ENCODE results near the gene HNRNPA1.
"Not testable (repeated sequence)": the region's sequence is repeated elsewhere in the genome, so short reads cannot be mapped to it uniquely, and the experiment has no call there.

HNRNPA1 gene

DNA sequence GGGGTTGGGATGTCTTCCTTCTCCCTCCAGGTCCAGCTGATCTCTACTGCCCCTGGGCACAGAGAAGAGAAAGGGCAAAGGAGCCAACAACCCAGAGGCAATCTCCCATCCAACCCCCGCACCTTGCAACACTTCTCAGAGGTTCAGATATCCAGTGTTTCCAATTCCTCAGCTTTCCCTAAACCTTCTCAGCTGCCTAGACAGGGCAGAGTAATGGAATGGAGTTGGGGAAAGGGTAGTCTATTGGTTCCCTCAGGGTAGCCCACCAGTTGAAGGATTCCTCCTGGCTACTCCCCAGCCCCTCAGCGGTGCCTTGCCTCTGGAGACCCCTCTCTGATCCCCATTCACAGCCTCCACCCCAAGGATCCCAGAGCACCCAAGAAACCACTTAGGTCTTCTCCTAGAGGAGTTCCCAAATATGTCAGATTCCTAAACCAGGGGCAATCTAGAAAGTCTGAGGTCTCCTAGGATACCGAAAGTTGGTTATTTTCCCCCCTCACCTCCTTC lies 19.8 kb downstream of the HNRNPA1 start:
- DNase-seq = no peak

DNA sequence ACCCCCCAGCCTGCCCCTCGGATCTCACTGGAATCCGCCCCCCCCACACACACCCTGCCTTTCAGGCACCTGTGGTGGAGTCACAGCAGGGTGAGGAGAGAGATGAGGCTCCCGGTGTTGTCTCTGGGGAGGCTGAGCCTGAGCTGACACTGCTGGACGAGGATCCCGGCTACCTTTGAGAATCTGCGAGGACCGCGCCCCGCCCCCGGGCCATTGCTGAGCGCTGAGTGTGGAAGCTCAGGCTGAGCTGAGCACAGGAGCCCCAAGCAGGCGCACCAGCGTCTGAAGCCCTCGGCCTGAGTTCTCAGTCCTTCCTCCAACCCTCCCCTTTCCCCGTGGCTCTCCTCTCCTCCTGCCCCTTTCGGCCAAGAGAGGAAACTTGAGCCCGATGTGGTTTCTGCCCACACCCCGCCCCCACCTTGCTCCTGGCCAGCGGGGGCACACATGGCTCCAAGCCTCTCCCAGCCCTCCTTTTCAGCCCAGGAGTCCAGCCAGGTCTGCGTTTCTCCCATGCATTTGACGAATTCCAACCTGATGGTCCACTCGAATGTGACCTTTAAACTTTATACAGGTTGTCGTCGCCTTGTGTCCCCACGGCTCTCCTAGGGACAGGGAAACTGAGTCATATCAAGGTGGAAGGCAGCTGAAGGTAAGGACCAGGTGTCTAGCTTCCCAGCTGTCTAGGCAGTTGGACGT lies 20.4 kb downstream of the HNRNPA1 start, which contains the start of gene NFE2:
TSS of gene NFE2 (minus strand) at position 284 of the 696 bp plus-strand sequence. CDS start 5,767 bp downstream, outside the sequence.
- no peak for DNase-seq

DNA sequence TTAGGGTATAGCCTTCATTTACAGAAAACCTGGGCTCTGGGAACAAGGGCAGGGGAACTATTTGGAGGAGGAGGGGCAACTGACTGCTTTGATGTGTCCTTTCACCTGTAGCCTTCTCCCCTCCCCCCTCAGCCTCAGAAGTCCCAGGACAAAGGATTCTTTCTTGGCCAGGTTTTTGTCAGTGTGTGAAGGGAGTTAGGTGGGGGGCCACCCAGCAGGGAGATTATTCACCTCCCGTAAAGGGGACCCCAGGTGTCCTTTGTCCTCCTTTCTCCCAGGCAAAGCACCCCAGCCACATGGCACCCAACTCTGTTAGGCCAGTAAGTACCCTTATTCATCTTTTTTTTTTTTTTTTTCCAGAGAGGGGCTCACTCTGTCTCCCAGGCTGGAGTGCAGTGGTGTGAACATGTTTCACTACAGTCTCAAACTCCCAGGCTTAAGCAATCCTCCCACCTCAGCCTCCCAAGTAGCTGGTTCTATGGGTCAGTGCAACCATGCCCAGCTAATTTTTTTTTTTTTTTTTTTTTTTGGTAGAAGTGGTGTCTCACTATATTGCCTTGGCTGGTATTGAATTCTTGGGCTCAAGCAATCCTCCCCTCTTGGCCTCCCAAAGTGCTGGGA lies 21.0 kb downstream of the HNRNPA1 start:
- DNase-seq = no peak

DNA sequence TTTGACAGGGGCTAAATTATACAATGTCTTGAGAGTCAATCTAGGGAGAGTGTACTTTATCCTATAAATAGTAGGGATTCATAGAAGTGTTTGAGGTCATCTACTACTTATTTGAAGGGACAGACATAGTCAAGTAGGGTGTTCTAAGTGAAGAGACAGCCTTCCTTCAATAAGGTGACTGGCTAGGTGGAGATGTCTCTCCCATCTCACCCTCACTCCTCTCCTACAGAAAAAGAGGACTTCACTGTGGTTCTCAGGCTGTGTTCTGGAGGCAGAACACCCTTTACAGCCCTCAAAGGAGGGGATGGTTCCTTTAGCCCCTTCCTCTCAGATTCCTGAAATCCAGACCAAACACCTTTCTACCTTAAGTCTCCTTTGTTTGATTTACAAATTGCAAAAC lies 23.1 kb downstream of the HNRNPA1 start:
- no peak for DNase-seq

DNA sequence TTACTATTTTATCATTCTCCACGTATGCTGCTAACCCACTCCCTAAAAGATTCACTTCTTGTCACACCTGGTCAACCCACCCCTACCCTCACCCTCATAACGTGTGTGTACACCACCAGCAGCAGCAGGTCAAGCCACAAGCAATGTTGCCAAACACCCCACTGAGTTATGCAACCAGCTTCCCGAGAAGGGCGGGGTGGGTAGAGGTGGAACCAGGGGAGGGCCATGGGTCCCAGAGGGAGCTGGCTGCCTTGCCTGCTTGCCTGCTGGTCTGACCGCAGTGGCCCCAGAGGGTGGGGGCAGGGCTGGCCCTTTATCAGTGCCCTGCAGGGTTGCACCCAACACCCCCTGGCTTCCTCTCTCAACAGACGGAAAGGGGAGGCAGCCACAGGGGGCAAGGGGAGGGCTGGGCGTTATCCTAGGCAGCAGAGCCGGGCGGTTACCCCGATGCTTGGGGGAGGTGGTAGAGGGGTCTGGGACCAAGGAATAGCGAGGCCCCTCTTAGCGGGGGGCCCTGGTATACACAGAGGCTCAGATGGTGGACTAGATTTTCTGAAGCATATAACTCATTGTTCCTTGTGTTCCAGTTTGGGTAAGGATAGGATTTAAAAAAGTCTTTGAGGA lies 23.8 kb downstream of the HNRNPA1 start:
- no peak for DNase-seq

DNA sequence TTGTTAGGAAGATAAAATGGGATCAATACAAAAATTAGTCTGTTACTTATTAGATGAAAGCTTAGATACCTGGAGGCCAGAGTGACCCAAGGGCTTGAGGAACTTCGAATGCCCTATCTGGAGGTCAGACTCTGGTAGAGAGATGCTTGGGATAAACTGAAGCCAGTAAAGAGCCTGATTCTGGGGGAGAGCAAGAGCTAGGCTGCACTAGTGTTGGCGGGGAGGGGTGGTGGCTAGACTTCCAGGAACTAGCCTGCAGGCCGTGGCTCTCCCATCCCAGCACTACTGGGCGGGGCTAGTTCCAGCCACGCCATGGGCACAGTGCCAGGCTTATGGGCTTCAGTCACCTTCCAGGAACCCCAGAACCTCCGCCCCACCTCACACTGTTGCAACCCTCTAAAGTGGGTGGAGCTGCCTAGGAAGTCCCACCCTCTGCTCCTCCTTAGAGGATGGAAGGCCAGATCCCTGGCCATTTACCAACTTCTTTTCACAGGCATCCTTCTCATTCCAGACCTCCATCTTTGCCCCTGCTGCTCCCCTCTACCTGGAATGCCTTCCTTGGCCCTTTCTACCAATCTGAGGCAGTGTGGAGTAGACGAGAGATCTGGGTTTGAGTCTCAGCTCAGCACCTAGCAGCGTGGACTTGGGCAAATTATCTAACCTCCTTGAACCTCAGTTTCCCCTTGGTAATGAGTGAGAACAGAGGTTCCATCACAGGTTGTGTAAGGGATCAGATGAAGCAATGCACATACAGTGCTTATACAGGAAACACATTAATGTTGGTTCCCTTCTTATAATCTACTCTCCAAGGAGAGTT lies 26.6 kb downstream of the HNRNPA1 start:
- no peak for DNase-seq

DNA sequence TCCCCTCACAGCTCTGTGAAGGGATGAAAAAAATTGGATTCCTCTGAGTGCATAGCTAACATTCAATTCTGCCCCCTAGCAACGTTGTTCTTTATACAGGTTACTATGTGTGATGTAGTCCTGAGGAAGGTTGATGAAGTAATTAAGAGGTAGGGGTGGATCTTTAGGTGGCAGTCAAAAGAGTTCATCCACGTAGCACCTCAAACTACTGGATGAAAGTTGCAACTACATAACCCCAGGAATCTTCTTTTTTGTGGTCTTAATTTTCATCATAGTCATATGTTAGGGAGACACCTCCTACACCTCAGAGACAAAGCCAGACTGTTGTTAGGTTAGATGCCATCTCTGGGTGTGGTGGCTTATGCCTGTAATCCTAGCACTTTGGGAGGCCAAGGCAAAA lies 30.5 kb downstream of the HNRNPA1 start:
- DNase-seq = no peak

DNA sequence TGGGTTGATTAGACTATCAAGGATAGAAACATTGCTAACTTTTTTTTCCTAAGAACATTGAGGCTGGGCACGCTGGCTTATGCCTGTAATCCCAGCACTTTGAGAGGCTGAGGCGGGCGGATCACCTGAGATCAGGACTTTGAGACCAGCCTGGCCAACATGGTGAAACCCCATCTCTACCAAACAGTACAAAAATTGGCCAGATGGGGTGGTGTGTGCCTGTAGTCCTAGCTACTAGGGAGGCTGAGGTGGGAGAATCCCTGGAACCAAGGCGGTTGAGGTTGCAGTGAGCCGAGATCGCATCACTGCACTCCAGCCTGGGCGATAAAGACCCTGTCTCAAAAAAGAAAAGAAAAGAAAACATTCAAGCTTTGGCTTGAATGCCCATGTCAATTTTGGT lies 31.8 kb downstream of the HNRNPA1 start:
- not testable (repeated sequence) for DNase-seq

DNA sequence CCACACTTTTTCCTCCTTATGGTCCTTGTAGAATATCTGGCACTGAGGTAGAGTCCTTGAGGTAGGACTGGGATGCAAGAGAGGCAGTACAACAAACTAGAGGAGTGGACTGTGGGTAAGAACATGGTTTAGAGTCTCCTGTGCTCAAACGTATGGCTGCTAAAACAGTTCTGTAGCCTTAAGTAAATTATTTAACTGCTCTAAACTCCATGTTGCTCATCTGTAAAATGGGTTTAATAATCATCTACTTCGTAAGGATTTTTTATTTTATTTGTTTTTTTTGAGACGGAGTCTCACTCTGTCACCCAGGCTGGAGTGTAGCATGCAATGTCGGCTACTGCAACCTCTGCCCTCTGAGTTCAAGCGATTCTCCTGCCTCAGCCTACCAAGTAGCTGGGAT lies 40.8 kb downstream of the HNRNPA1 start:
- no peak for DNase-seq

DNA sequence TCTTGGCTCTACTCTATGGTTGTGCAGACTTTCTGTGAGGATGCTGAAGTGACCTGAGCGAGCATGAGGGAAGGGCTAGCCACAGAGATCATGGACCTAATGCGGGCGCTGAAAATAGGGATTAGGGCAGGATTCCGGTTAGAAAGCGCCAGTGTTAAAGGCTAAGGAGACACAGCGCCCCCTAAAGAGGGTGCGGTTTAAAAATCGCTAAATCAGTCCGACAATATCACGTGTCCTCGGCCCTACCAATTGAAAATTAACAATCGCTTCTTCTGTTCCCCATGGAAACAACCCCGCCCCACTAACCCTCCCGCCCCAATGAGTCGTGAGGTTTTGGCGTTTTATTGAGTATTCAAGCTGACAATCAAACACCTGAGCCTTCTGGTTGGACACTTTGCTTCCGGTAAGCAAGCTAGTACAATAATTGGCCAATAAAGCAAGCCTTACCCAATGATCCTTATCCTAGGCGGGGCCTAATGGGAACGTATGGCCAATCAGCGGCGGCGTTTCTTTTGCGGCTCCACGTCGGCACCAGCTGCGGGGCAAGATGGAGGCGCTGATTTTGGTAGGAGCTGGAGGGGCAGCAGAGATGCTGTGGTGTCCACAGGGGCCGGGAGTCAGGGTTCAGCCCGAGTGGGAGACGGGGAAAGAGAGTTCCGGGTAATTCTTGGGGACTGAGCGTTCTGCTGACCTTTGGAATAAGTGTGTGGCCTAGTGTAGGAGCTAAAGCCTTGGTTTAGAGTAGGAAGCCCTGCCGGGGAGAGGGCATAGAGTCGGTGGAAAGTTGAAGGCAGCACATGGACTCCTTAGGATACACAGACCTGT lies 44.3 kb downstream of the HNRNPA1 start, which contains the start of gene COPZ1:
TSS of gene COPZ1 (plus strand) at position 515 of the 825 bp plus-strand sequence. CDS start at position 548, 33 bp downstream.
- peak; percentile 99 for DNase-seq

DNA sequence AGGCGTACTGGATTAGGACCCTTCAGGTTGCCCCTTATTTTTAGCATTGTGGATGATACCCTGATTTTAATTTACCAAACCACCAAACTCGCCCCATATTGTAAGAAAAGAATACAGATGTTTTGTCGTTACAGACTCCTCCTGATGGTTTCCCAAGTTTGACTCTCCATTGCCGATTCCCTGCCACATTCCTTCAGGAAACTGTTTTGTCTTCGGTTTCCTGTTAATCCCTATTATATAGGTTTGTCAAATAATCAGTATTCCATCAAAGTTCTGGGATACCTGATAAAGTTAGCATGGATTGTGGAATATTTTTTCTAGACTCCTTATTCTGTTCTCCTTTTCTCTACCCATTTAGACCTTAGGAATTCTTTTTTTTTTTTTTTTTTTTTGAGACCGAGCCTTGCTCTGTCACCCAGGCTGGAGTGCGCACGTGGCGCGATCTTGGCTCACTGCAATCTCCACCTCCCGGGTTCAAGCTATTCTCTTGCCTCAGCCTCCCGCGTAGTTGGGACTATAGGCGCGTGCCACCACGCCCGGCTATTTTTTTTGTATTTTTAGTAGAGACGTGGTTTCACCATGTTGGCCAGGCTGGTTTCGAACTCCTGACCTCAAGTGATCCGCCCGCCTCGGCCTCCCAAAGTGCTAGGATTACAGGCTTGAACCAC lies 45.0 kb downstream of the HNRNPA1 start:
- not testable (repeated sequence) for DNase-seq

DNA sequence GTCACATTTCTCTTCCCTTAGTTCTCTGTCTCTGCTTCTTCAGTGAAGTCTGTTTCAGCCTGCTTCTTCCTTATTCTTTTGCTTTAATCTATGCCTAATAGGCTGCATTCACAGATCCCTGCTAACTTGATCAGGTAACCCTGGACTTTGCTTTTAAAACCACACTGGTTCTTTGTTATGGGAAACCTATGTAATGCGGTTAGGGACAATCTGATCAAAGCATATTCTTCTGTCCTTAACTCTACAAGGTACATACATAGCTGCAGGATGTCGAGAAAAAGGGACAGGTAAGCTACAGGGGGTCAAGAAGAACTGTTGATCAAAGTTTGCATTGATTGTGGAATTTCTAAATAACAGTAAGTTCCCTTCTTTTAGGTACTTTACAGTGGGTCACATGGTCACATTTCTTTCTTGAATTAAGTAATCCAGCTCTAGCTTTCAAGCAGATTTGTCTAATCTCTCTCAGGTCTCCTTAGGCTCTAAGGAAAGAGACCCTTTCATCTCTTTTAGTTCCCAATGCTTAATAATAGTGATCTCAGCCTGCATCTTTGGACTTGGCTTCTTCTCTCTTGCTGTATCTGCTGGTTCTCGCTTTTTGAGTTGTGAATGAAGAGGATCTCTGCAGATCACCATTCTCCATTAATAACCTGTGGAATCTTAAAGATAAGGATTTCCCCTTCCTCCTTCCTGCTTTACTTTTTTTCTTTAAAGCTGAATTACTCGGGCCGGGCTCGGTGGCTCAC lies 48.2 kb downstream of the HNRNPA1 start:
- no peak for DNase-seq

DNA sequence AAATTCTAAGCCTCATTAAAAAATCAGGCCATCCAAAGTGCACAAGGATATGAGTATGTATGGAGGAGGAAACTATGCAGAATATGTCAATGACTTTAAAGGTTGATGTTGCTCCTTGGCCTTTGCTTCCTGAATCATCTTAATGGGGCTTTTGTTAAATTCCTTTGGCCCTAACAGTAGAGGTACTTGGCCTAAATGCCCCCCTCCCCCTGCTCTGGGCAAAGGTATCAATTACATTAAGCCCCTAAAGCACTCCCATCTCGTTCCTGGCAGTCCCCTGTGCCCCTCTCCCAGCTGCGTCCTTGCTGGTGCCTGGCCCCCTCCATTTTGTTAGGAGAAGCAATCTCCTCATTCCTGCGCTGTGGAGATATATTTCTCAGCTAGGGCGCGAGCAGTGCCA lies 49.2 kb downstream of the HNRNPA1 start:
- DNase-seq = no peak

DNA sequence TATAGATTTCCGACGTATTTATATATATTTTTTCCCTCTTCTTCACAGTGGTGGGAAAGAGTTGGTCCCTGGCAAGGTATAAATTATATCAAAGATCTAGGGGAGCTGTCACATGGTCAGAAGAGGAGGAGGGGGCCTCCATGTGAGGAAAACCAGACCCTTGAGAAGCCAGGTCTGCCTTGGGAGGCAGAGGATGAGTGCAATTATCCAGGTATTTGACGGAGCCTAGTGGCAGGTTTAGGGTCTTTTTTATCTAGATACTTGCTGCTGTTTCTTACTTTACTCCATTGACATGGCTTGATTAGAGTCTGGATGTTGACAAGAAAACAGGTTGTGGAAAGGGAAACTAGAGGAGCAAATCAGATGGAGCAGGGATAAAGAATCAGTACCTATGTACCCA lies 49.9 kb downstream of the HNRNPA1 start:
- no peak for DNase-seq

DNA sequence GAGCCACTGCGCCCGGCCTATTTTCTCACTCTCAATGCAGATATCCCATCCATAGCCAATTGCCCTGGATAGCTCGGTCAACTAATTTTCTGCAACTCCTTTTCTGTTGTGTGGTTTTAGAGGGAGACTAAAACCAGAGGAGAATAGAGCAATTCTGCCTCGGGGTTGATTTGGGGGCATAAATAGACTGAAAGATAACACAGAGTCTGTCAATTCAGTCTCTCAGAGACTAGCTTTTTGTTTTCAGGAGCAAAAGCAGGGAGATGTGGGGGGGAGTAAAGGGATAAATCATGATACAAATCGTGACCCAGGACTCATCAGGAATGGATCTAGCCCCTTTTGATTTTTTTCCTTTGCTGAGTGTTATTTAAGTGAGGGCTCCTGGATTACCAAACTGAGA lies 50.9 kb downstream of the HNRNPA1 start:
- DNase-seq = no peak

DNA sequence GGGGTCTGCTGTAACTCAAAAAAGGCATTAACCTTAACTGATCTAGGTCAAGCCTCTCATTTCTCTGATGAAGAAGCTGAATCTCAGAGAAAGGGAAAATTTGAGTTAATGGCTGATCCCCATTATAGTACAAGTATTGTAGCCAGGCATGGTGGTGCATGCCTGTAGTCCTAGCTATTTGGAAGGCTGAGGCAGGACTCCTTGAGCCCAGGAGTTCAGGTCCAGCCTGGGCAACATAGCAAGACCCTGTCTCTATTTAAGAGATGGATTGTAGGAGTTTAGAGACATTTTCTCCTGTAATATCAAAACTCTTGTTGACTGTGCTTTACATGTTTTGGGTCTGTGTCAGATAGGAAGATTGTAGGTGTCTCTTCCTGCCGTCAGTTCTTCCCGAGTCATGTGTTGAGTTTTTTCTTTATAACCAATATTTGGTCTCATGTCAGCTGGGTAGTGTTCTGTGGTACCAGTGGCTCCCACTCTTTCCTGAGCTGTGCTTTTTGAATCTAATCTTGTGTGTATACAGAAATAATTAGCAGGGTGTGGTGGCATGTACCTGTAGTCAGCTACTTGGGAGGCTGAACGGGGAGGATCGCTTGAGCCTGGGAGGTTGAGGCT lies 53.0 kb downstream of the HNRNPA1 start:
- DNase-seq = no peak
